H54 (cell line): ENCODE results near the gene ZNF335.
"Not testable (repeated sequence)": the region's sequence is repeated elsewhere in the genome, so short reads cannot be mapped to it uniquely, and the experiment has no call there.

Experiments
- DNase-seq: peaks from one replicate; pipeline ENCODE4 v3.0.0; 2011; ENCODE audit warnings: low spot score, mixed read lengths; ENCODE audit not compliant: insufficient read length
- FAIRE-seq: peaks from 3 replicates; lab custom pipeline; 2011; peaks lifted over from hg19 to GRCh38; lab: Jason Lieb, UNC
- POLR2A ChIP-seq: IDR thresholded peaks from 2 replicates; pipeline ENCODE4 v1.6.1; 2011; ENCODE audit warnings: low read depth, mild to moderate bottlenecking, low read length

Gene ZNF335

GRCh38 chr20:45959956-45960630 is 11.9 kb downstream of the ZNF335 start:
- DNase-seq (no peak), FAIRE-seq (no peak)
- TF ChIP-seq POLR2A: no peak

- FAIRE-seq: no peak
Measured at GRCh38 chr20:45959126-45959525, 12.9 kb downstream of the ZNF335 start.

GRCh38 chr20:45958593-45958992 is 13.4 kb downstream of the ZNF335 start:
- TF ChIP-seq POLR2A: no peak
- DNase-seq: no peak
- FAIRE-seq: no peak

More at GRCh38 chr20:45959126-45959525, 12.9 kb downstream of the ZNF335 start:
- TF ChIP-seq POLR2A: no peak
- DNase-seq: no peak

- TF ChIP-seq POLR2A: no peak
- no peak for DNase-seq
- FAIRE-seq: no peak
Measured at GRCh38 chr20:45957021-45957941, 14.7 kb downstream of the ZNF335 start.

- FAIRE-seq, DNase-seq: not testable (repeated sequence)
Measured at GRCh38 chr20:45956326-45956725, 15.7 kb downstream of the ZNF335 start.

GRCh38 chr20:45953672-45954071 is 18.3 kb downstream of the ZNF335 start:
- FAIRE-seq (no peak), DNase-seq (no peak)
- TF ChIP-seq POLR2A: no peak

- TF ChIP-seq POLR2A: no peak
- no peak for FAIRE-seq
Measured at GRCh38 chr20:45952861-45953260, 19.1 kb downstream of the ZNF335 start.

GRCh38 chr20:45951925-45952834 is 19.8 kb downstream of the ZNF335 start:
- FAIRE-seq (no peak), DNase-seq (no peak)
- TF ChIP-seq POLR2A: no peak

More at GRCh38 chr20:45952861-45953260, 19.1 kb downstream of the ZNF335 start:
- no peak for DNase-seq

- no peak for FAIRE-seq
- no peak for TF ChIP-seq POLR2A
Measured at GRCh38 chr20:45950330-45950646, 21.7 kb downstream of the ZNF335 start.

GRCh38 chr20:45949542-45950329 is 22.3 kb downstream of the ZNF335 start:
- no peak for TF ChIP-seq POLR2A
- no peak for DNase-seq
- FAIRE-seq: no peak

More at GRCh38 chr20:45950330-45950646, 21.7 kb downstream of the ZNF335 start:
- no peak for DNase-seq

GRCh38 chr20:45948742-45949541 is 23.1 kb downstream of the ZNF335 start:
- no peak for DNase-seq
- TF ChIP-seq POLR2A: no peak
- FAIRE-seq: no peak

- DNase-seq (no peak), FAIRE-seq (no peak)
- no peak for TF ChIP-seq POLR2A
Measured at GRCh38 chr20:45948261-45948733, 23.7 kb downstream of the ZNF335 start.
